Adrenal gland (tissue), 12 donors: ENCODE results near the gene CAMK2G. TPM values are rescaled to one million over a fixed set of nuclear protein-coding genes. Genes with fewer than 3 reads are reported as not detected.
"Not testable (repeated sequence)": the region's sequence is repeated elsewhere in the genome, so short reads cannot be mapped to it uniquely, and the experiment has no call there.

Experiments used
- DNase-seq, 7 donors: peaks; one replicate each; pipeline ENCODE4 v3.0.0-alpha.2; 2019 to 2020
- H3K27ac ChIP-seq, 5 donors: fragments of 200-600 bp; sonication (generic) in 4 of 5; 1 replicate in 3 of 5; 2 replicates in 2 of 5; pipeline versions ENCODE4 v1.5.1 to v1.8.0; 2016 to 2020; ENCODE audit warnings: mild to moderate bottlenecking in 1 of 5
- H3K27me3 ChIP-seq: fragments of 200-600 bp; 2 replicates; pipeline ENCODE4 v1.8.0; 2021
- H3K36me3 ChIP-seq, 2 donors: fragments of 200-600 bp; replicated peaks in 1 of 2; 1 replicate in 1 of 2; 2 replicates in 1 of 2; pipeline versions ENCODE4 v1.5.1 to v1.8.0; 2018 to 2022
- H3K4me1 ChIP-seq, 2 donors: fragments of 200-600 bp; replicated peaks in 1 of 2; 1 replicate in 1 of 2; 2 replicates in 1 of 2; pipeline versions ENCODE4 v1.5.1 to v1.8.0; 2018 to 2021
- H3K4me3 ChIP-seq, 4 donors: fragments of 200-600 bp; sonication (generic) in 3 of 4; one replicate each; pipeline ENCODE4 v1.5.1; 2016 to 2018
- H3K9me3 ChIP-seq, 3 donors: fragments of 200-600 bp; sonication (generic) in 1 of 3; replicated peaks in 1 of 3; 1 replicate in 2 of 3; 2 replicates in 1 of 3; pipeline versions ENCODE4 v1.5.1 to v1.8.0; 2016 to 2021
- CTCF ChIP-seq, 6 experiments: fragments of 450-650 bp in 4 of 6; fragments of 200-600 bp in 2 of 6; sonication (generic) in 1 of 6; IDR thresholded peaks; 1 replicate in 5 of 6; 2 replicates in 1 of 6; pipeline versions ENCODE4 v1.5.1 to v1.8.0; 2016 to 2021; ENCODE audit warnings: antibody characterized with exemption in 6 of 6, mild to moderate bottlenecking in 2 of 6, moderate library complexity in 1 of 6
- POLR2A ChIP-seq, 2 donors: fragments of 450-650 bp; IDR thresholded peaks; one replicate each; pipeline ENCODE4 v1.6.1; 2017; ENCODE audit warnings: antibody characterized with exemption in 2 of 2, mild to moderate bottlenecking in 2 of 2, moderate library complexity in 1 of 2
- WGBS, 4 donors: extraction: QIAGEN DNeasy Blood & Tissue Kit in 2 of 4; methylation state at CpG; one replicate each; pipeline versions ENCODE4 v1.1.5 to v1.1.7; 2013 to 2017; 5-methylcytosine and 5-hydroxymethylcytosine counted together
- intact Hi-C, 2 donors: fragments of 100-400 bp; cut with DNase I; formaldehyde crosslinking; loops; one replicate each; pipeline versions ENCODE4 v1.14.1 to v1.15.0; 2022 to 2023
- polyA plus RNA-seq, 3 donors: library from polyadenylated mRNA; stranded (reverse); fragments of 200-250 nt in 2 of 3; fragments of 350-450 nt in 1 of 3; fragmentation: Illumina TruSeq in 1 of 3; extraction: RNeasy Lipid Tissue Mini Kit (QIAGEN cat#74804) in 1 of 3; gene quantifications; one replicate each; pipeline ENCODE4 v1.2.3, GENCODE V29; 2013 to 2014
- total RNA-seq, 9 donors: library from RNA; depleted of rRNA in 4 of 9; stranded (reverse); fragments of >200 nt in 4 of 9; fragments of 120-200 nt in 1 of 9; fragmentation: NEBNext Ultra II Directional in 1 of 9; extraction: Animal tissue kit (Norgen Biotek cat#: 25700) in 1 of 9; gene quantifications; one replicate each; pipeline versions ENCODE4 v1.1.0 to v1.2.4, GENCODE V29; 2013 to 2023
- donor health status: healthy with polysubstance abuse.
- donor health status: Bipolar disorder and iron deficiency.
- donor health status: DM: yes; HTN: yes; CAD: no.
- donor health status: DM: no; HTN: no; CAD: no.
- donor health status: DM: no; HTN: no; CAD: no.
- donor health status: DM: yes; HTN: yes; CAD: no.

The CAMK2G gene
- total and polyA plus RNA-seq, 12 donors = 12.7 to 27.3 (median 19.7) TPM

- Histone ChIP-seq H3K9me3 (no peaks in the 10 kb centered on the region), H3K4me1 (peaks cover 20 to 21% of the 10 kb centered on the region in 2 donors), H3K27me3 (no peaks in the 10 kb centered on the region), H3K27ac (no peak overlapping the region), H3K4me3 (no peak overlapping the region), H3K36me3 (peaks cover 0 to 75% of the 10 kb centered on the region in 2 donors)
- WGBS, 4 donors = 88 to 91% (median 89%) methylated on average over 16 to 22 of the region's 22 CpGs
- intact Hi-C loops = no loop called here
- DNase-seq = peak in 1 of 7 donors; percentile 11
- no peak for TF ChIP-seq CTCF (IDR thresholded peaks at IDR 0.05)
These were observed 83.3 kb downstream of the CAMK2G start for GRCh38 chr10:73790886-73791625.

GRCh38 chr10:73789659-73790055, 84.7 kb downstream of the CAMK2G start:
- H3K9me3 ChIP-seq = no peaks in the 10 kb centered on the region
- WGBS, 4 donors = 85 to 94% (median 88%) methylated on average over 9 to 10 of the region's 10 CpGs
- intact Hi-C loops = no loop called here
- H3K27ac ChIP-seq = no peak overlapping the region
- H3K36me3 ChIP-seq = peaks cover 0 to 61% of the 10 kb centered on the region in 2 donors
- peaks cover 20 to 25% of the 10 kb centered on the region in 2 donors for H3K4me1 ChIP-seq
- no peak overlapping the region for H3K4me3 ChIP-seq
- no peaks in the 10 kb centered on the region for H3K27me3 ChIP-seq
- peak in 1 of 7 donors; percentile 13 for DNase-seq
- TF ChIP-seq POLR2A (IDR thresholded peaks at IDR 0.05) = no peak
- TF ChIP-seq CTCF (IDR thresholded peaks at IDR 0.05) = no peak

- no peaks in the 10 kb centered on the region for H3K27me3 ChIP-seq
- H3K4me1 ChIP-seq = peaks cover 20 to 28% of the 10 kb centered on the region in 2 donors
- H3K36me3 ChIP-seq = peaks cover 0 to 55% of the 10 kb centered on the region in 2 donors
- intact Hi-C loops = no loop called here
- whole genome bisulfite sequencing, 4 donors = 81 to 86% (median 81%) methylated on average over 15 to 17 of the region's 17 CpGs
- DNase-seq = peak in 1 of 7 donors; percentile 16
- TF ChIP-seq CTCF (IDR thresholded peaks at IDR 0.05) (no peak), POLR2A (IDR thresholded peaks at IDR 0.05) (no peak)
- H3K4me3 ChIP-seq = no peak overlapping the region
- H3K27ac ChIP-seq = no peak overlapping the region
- no peaks in the 10 kb centered on the region for H3K9me3 ChIP-seq
These were observed 85.3 kb downstream of the CAMK2G start for GRCh38 chr10:73788864-73789658.

- Histone ChIP-seq H3K4me1 (peaks cover 20 to 41% of the 10 kb centered on the region in 2 donors), H3K27ac (peak overlapping the region in 1 of 5 donors; percentile 92), H3K36me3 (peaks cover 0 to 37% of the 10 kb centered on the region in 2 donors), H3K4me3 (peak overlapping the region in 1 of 4 donors; percentile 85)
- H3K9me3 ChIP-seq, intact Hi-C loops, H3K27me3 ChIP-seq: not testable (repeated sequence)
- DNase-seq = peak in 1 of 7 donors; percentile 16
- WGBS, 4 donors = 83 to 88% (median 83%) methylated on average over 20 to 21 of the region's 21 CpGs
These were observed 87.1 kb downstream of the CAMK2G start for GRCh38 chr10:73787031-73787800.
